Stimulated activated CD8-positive, alpha-beta memory T cell treated with anti-CD3 and anti-CD28 coated beads, Interleukin-4, amount 100 ng/mL, for 24 hours (primary cell): ENCODE results near the gene STYXL2.

Source experiments
- DNase-seq: peaks from one replicate; pipeline ENCODE4 v3.0.0-alpha.2; 2020; ENCODE audit warnings: low read depth

STYXL2 gene

GRCh38 chr1:167081594-167082156 lies 12.2 kb upstream of the STYXL2 start:
- no peak for DNase-seq

DNA sequence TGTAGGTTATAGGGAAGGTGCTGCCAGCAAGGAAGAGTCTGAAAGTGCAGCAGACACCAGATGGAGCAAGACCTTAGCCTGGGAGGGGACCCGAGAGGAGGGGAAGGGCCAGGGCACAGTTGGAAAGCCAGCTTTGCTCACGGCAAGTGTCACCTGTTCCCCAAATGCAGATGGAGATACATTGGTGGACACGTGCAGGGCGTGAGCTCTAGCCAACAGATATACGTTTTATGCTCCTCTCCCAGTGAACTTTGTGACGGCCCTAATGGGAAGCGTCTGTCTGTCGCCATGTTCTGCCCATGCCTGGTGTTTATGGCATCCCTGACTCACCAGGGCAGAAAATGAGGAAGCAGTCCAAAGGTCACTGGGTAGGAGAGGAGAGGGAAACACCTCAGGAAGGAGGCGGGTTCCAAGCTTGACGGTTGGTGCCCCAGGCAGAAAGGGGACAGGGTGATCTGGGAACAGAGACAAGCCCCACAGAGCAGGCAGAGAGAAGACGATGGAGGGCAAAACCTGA lies 11.3 kb upstream of the STYXL2 start:
- DNase-seq = no peak

- DNase-seq = no peak
Measured at GRCh38 chr1:167083066-167083665, 10.7 kb upstream of the STYXL2 start.

- DNase-seq = no peak
Measured at GRCh38 chr1:167083871-167084270, 10.0 kb upstream of the STYXL2 start.

DNA sequence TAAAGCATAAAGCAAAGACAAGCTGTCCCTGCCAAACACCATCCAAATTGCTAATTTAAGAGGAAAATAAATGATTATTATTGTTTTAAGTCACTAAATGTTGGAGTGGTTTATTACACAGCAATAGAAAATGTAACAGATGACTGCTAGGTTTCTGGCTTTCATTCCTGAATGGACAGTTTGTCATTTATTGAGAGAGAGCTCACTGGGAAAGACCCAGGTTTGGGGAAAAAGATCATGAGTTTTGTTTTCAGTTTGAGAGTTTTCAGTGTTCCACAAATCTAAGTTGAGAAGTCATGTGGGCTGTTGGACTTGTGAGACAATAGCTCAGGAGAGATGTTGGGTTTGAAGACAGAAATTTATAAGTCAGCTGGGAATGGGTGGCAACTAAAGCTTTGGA lies 9.1 kb upstream of the STYXL2 start:
- no peak for DNase-seq

DNA sequence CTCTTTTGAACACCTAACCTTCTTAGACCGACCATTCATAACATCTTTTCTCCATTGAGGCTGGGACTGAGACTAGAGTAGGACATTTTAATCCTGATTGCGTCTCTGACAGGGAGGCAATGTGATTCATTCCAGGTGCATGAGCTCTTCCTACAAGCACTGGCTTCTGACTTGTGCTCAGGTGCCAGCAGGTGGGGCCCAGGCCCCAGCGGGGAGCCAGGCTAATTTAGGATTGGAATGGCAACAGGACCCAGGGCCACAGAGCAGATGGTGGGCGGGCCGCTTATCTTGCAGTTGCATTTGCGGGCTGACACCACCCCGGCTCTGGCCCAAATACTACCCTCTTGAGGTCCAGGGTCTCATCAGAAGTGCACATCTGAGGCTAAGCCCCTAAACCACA lies 7.8 kb upstream of the STYXL2 start:
- DNase-seq = no peak

- no peak for DNase-seq
Measured at GRCh38 chr1:167086768-167087167, 7.1 kb upstream of the STYXL2 start.

- DNase-seq = no peak
Measured at GRCh38 chr1:167088746-167089417, 5.0 kb upstream of the STYXL2 start.

GRCh38 chr1:167089939-167090313 lies 3.9 kb upstream of the STYXL2 start:
- no peak for DNase-seq

DNA sequence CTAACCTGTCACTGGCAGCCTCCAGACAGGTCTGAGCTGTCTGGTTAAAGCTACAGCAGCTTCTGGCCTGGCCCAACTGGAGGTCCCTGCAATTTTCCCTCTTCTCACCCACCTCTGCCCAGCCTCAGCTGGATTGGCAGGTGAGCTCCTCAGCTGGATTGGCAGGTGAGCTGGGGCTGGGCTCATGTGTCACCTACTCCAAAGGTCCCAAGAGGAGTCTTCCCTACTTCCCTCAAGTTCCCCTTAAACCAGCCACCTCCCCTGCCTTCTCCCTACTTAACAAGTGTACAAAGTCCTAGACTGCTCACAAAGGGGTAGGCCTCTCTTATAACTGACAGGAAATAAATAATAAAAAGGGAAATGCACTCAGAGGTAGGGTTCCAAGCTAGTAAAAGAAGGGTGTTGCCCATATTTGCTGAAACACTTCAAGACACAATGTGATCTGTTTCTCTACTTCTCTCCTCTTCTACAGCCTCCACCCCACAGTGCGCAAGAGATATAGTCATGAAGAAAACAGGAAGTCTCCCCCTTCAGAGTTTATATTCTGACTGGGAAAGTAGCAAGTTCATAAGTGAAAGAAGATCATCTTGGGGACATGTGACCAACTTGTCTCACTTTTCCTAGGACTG lies 3.4 kb upstream of the STYXL2 start, which contains the start of gene GPA33:
GPA33 (minus strand) TSS at position 64 of the 629 bp plus-strand sequence. CDS start 90 bp downstream, outside the sequence.
- DNase-seq = no peak

DNA sequence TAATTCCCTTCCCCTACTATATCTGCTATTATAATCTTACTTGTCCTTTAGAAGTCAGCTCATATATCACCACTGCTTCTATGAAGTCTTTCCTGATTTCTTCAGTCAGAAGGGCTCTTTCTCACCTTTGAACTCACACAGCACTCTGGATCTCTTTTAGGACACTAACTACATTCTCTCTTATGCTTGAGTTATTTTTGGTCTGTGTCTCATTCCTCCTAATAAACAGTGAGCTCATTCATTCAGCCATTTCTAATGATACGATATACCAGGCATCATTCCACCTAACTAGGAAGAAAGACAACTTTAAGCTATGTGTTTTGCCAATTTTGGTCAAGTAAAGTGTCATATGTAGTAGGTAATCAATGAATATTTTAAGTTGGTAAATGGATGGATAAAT lies 1.2 kb upstream of the STYXL2 start:
- DNase-seq = no peak

DNA sequence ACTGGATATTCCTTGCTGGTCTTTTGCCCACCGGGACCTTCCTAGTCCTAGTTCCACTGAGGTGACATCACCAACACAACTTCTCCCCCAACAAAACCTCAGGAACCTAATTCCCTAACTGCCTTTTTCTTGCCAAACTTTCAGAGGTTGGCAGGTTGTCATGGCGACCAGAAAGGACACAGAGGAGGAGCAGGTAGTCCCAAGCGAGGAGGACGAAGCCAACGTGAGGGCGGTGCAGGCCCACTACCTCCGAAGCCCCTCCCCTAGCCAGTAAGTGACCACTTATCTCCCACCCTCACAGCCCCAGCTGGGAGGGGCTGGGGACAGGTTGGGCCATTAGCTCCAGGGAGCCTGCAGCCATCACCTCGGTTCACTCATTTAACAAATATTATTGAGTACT lies 815 bp downstream of the STYXL2 start:
- no peak for DNase-seq

DNA sequence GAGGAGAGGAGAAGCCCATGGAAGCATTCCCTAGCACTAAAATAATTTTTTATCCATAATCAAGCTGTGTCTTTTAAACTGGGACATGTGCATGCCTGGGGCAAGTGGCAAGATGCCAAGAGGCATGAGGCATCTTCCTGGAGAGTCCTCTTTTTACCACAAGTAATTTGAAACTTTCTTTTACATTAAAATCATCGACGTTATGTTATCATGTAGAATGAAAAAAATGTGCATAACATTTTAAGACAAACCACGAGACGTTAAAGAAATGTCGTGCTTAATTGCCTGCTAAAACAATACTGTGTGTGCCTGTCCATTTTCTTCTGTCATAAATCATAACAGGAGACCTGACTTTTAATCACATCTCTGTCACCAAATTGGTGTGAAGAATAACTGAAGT lies 1.5 kb downstream of the STYXL2 start:
- DNase-seq = no peak

GRCh38 chr1:167099851-167100250 lies 6.0 kb downstream of the STYXL2 start:
- no peak for DNase-seq

GRCh38 chr1:167100730-167101129 lies 6.9 kb downstream of the STYXL2 start:
- no peak for DNase-seq

DNA sequence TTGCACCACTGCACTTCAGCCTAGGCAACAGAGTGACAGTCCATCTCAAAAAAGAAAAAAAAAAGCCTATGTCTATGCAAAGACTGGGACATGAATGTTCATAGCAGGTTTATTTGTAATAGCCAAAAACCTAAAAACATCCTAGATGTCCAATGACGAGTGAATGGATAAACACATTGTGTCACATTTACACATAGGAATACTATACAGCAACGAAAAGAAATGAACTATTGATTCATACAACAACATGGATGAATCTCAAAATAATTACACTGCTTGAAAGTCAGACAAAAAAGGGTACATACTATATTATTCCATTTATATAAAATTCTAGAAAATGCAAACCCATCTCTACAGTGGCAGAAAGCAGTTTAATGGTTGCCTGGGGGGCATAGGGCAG lies 7.9 kb downstream of the STYXL2 start:
- DNase-seq = no peak

DNA sequence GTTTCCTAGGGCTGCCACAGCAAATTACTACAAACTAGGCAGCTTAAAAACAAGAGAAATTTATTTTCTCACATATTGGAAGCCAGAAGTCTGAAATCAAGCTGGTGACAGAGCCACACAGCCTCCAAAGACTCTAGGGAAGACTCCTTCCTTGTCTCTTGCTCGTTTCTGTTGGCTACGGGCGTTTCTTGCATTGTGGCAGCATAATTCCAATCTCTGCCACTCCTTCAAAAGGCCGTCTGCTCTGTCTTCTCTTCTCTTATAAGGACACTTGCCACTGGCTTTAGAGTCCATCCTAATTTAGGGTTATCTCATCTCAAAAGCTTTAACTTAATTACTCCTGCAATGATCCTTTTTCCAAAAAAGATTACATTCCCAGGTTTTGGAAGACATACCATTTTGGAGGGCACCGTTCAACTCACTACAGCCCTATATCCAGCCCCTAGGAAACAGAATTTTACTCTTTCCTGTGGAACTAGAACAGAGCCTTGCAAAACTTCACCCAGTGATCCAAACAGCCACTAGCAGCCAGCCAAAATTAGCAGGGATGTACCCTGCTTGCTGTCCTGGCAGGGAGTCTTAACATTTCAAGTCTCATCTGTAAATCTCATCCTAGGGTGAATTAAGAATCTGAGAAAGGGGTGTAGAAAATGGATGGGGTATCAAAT lies 9.2 kb downstream of the STYXL2 start:
- no peak for DNase-seq

DNA sequence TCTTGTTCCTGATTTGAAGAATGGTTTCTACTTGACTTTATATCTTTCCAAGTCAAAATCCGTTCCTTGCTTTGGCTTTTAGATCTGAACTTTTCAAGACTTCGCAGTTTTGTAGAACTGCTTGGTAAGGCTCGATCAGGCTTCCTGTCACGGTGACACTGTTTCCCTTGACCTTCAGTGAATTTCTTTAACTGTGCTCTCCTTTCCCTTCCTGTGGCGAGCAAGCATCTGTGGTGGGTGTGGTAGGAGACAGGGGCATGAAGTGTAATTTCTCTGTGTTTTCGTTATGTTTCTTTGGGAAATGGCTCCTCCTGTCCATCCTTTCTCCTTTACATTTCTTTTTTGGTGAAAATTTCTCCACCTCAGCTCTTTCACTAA lies 10.4 kb downstream of the STYXL2 start:
- DNase-seq = no peak

DNA sequence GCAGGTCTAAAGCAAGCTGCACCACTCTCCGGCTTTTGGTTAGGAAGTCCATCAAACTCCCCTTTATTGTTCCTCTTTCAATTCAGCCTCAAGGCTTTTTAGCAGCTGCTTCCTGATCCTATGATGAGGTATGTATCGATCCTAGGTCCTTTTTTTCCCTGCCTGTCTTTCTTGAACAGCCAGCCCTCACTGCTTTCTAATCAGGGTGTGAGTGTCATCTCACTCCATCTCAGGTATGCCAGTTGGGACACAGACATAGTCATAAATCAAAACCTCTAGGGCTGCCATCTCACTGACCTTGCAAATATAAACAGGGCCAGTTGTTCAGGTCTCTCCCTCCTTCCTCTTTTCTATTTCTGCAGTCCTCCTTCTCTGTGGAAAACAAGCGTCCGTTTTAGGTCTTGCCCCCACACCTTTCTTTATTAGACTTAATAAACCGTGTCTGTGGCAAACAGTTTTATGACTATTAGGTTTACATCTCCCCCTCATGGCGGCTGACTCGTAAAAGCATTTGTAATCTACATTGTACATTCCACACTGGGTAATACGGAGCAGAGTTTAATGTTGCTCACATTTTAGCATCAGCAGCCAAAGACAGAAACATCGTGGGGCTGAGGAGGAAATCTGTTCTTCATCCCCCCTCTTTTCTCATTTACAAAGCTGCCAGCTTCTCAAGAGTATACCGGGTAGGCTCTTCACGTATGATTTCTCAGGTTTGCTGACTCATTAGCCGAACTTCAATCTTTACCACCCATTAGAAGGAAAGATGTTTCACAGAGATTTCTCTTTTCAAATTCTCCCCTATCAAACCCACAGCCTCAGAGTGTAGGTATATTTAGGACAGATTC lies 11.6 kb downstream of the STYXL2 start:
- no peak for DNase-seq

GRCh38 chr1:167106119-167106461 lies 12.2 kb downstream of the STYXL2 start:
- DNase-seq = no peak

DNA sequence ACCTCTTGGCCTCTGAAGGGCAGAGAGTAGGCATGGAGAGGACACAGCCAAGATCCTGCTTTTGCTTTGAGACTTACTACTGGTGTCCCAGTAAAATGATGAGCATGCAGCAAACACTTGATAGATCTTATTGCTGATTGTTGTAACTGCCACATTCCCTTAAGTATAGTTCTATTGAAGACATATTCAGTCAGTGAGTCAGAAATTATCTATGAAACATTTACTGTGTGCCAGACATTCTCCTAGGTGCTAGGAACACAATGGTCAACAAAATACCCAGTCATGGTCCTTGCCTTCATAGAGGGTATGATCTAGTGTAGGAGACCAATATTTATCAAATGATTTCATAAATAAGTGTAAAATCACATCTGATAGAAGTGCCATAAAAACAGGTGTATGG lies 13.6 kb downstream of the STYXL2 start:
- no peak for DNase-seq

GRCh38 chr1:167109125-167109524 lies 15.2 kb downstream of the STYXL2 start:
- DNase-seq = no peak
